KMS-11 (cell line): ENCODE measurements around the gene AAGAB.
"Not testable (repeated sequence)": the region's sequence is repeated elsewhere in the genome, so short reads cannot be mapped to it uniquely, and the experiment has no call there.

Source experiments
- H2AFZ ChIP-seq: fragments of 200-600 bp; sonication (generic); 2 replicates; pipeline ENCODE4 v1.6.1; 2016; ENCODE audit warnings: antibody characterized with exemption, mixed run types, low read depth
- H3K27ac ChIP-seq: fragments of 200-600 bp; sonication (generic); 2 replicates; pipeline ENCODE4 v1.6.1; 2016; ENCODE audit warnings: mild to moderate bottlenecking, mixed run types
- H3K27me3 ChIP-seq: fragments of 200-600 bp; sonication (generic); 2 replicates; pipeline ENCODE4 v1.6.1; 2017; ENCODE audit warnings: mild to moderate bottlenecking, low read depth, mixed run types, moderate library complexity; ENCODE audit not compliant: insufficient read depth
- H3K36me3 ChIP-seq: fragments of 200-600 bp; sonication (generic); 2 replicates; pipeline ENCODE4 v1.6.1; 2017; ENCODE audit warnings: mild to moderate bottlenecking, mixed run types; ENCODE audit not compliant: insufficient read depth
- H3K4me1 ChIP-seq: fragments of 200-600 bp; sonication (generic); 2 replicates; pipeline ENCODE4 v1.6.1; 2016; ENCODE audit warnings: mild to moderate bottlenecking, low read depth, mixed run types; ENCODE audit not compliant: poor library complexity, severe bottlenecking
- H3K4me2 ChIP-seq: fragments of 200-600 bp; sonication (generic); 2 replicates; pipeline ENCODE4 v1.7.0; 2016; ENCODE audit warnings: mild to moderate bottlenecking, mixed run types
- H3K4me3 ChIP-seq: fragments of 200-600 bp; sonication (generic); IDR thresholded peaks from 2 replicates; pipeline ENCODE4 v1.6.1; 2017; ENCODE audit warnings: low read depth, low read length, mixed read lengths; ENCODE audit not compliant: insufficient read depth
- H3K79me2 ChIP-seq: fragments of 200-600 bp; sonication (generic); 2 replicates; pipeline ENCODE4 v1.6.1; 2016; ENCODE audit warnings: low read depth, mixed run types; ENCODE audit not compliant: insufficient read depth
- H3K9ac ChIP-seq: fragments of 200-600 bp; sonication (generic); 2 replicates; pipeline ENCODE4 v1.6.1; 2016; ENCODE audit warnings: mild to moderate bottlenecking, mixed run types
- H4K20me1 ChIP-seq: fragments of 200-600 bp; sonication (generic); 2 replicates; pipeline ENCODE4 v1.6.1; 2016; ENCODE audit warnings: mild to moderate bottlenecking, mixed run types; ENCODE audit not compliant: insufficient read depth
- TF ChIP-seq, protein P1 (sequence below): fragments of 200-600 bp; sonication (generic); conservative IDR thresholded peaks from 2 replicates; pipeline ENCODE4 v1.6.1; 2017; ENCODE audit warnings: low read depth, mild to moderate bottlenecking, antibody characterized with exemption, low read length, moderate library complexity, mixed read lengths

AAGAB gene

DNA sequence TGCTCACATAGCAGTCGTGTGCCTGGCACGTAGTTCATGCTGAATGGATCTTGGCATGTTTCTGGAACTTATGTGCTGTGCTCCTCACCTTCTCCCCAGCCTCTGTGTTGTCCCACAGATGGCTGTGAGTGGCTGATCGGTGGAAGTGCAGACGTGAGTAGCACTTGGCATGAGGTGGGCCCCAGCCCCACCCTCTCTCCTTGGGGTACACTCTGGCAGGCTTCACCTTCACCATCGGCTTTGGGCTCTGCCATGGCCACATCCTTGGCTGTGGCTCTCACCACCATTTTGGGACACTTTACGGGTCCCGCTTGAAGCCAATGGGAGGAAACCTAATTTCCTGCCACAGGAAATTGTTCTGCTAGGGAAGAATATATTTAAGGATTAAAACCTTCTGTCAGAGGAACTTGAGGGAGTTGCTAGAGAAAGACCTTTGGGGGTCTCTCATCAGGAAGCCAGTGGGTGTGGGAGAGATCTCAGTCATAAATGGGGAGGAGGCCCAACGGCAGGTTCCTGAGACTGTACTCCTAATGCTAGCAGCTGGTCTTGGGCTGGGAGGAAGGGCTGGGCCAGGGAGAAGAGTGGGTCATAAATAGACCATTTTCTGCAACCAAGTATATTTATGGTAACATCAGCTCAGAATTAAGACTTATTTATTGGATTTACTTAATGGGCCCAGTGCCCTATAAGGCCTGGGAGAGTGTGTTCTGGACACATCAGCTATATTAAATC, 96.8 kb downstream of the AAGAB start:
- Histone ChIP-seq H3K4me2 (no peak overlapping the region), H3K36me3 (no peaks in the 10 kb centered on the region), H2AFZ (no peak overlapping the region), H3K4me3 (no peak overlapping the region), H3K27me3 (no peaks in the 10 kb centered on the region), H4K20me1 (no peaks in the 10 kb centered on the region), H3K9ac (no peak overlapping the region), H3K4me1 (no peaks in the 10 kb centered on the region), H3K27ac (no peak overlapping the region), H3K79me2 (no peaks in the 10 kb centered on the region)
- TF ChIP-seq, protein P1, sequence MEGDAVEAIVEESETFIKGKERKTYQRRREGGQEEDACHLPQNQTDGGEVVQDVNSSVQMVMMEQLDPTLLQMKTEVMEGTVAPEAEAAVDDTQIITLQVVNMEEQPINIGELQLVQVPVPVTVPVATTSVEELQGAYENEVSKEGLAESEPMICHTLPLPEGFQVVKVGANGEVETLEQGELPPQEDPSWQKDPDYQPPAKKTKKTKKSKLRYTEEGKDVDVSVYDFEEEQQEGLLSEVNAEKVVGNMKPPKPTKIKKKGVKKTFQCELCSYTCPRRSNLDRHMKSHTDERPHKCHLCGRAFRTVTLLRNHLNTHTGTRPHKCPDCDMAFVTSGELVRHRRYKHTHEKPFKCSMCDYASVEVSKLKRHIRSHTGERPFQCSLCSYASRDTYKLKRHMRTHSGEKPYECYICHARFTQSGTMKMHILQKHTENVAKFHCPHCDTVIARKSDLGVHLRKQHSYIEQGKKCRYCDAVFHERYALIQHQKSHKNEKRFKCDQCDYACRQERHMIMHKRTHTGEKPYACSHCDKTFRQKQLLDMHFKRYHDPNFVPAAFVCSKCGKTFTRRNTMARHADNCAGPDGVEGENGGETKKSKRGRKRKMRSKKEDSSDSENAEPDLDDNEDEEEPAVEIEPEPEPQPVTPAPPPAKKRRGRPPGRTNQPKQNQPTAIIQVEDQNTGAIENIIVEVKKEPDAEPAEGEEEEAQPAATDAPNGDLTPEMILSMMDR, result no peak

DNA sequence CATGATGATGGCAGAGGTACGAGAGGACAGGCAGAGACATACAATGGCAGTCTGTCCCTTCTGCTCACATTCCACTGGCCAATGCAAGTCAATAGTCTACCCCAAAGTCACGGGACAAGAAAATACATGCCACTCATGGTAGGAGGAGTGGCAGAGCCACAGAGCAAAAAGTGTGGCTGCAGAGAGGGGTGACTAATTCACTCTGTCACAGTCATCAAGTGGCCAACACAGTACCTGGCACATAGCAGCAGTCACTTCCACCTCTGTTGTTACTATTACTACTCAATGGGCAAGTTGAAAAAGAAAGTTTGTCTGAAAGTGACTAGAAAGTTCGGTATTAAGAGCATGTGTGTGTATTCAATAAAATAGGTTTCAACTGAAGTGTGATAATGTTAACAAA, 97.6 kb downstream of the AAGAB start:
- no peak overlapping the region for H3K9ac ChIP-seq
- H3K4me2 ChIP-seq, result no peak overlapping the region
- H4K20me1 ChIP-seq, result no peaks in the 10 kb centered on the region
- H3K27ac ChIP-seq, result no peak overlapping the region
- H3K79me2 ChIP-seq, result no peaks in the 10 kb centered on the region
- H3K4me1 ChIP-seq, result no peaks in the 10 kb centered on the region
- H2AFZ ChIP-seq, result no peak overlapping the region
- H3K27me3 ChIP-seq, result no peaks in the 10 kb centered on the region
- TF ChIP-seq, protein P1, result no peak
- H3K4me3 ChIP-seq, result no peak overlapping the region
- no peaks in the 10 kb centered on the region for H3K36me3 ChIP-seq

DNA sequence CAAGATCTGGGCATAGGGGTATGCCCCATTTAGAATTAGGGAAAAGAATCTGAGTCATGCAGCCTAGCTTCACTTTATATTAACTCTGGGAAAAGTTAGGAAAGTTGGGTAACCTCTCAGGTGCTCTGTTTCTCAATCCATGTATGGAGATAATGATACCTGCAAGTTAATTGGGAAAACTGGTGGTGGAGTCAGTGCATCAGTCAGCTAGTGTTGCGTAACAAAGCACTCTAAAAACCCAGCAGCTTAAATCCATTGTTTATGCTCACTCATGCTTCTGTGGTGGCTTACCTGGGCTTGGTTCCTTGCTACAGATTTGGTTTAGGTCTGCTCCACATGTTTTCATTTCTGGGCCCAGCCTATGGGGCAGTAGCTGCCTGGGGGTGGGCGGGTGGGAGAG, 98.0 kb downstream of the AAGAB start:
- Histone ChIP-seq H4K20me1 (no peaks in the 10 kb centered on the region), H2AFZ (no peak overlapping the region), H3K4me2 (no peak overlapping the region), H3K79me2 (no peaks in the 10 kb centered on the region), H3K4me3 (no peak overlapping the region), H3K36me3 (no peaks in the 10 kb centered on the region), H3K4me1 (no peaks in the 10 kb centered on the region), H3K27ac (no peak overlapping the region), H3K27me3 (no peaks in the 10 kb centered on the region), H3K9ac (no peak overlapping the region)
- TF ChIP-seq, protein P1, result no peak

DNA sequence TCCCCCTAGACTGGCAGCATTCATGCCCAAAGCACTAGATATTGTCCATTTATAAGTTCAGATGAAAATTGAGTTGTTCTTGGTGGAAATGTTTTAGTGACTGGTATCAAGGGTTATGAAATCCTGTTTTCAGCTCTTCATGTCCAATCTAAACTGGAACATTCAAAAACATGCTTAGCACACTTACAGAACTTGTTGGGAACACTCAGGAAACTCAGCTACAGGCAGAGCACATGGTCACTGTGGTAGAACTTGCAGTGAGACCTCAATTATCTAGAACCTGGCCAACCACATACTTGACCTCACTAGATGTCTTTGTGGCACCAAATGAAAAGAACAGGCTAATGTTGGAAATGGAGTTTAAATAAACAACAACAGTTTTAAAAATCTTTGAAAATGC, 100.2 kb downstream of the AAGAB start:
- no peaks in the 10 kb centered on the region for H3K36me3 ChIP-seq
- no peak overlapping the region for H2AFZ ChIP-seq
- H3K4me3 ChIP-seq, result no peak overlapping the region
- H3K4me1 ChIP-seq, result no peaks in the 10 kb centered on the region
- no peaks in the 10 kb centered on the region for H3K79me2 ChIP-seq
- TF ChIP-seq, protein P1, result no peak
- H3K4me2 ChIP-seq, result no peak overlapping the region
- no peaks in the 10 kb centered on the region for H3K27me3 ChIP-seq
- H3K27ac ChIP-seq, result no peak overlapping the region
- H4K20me1 ChIP-seq, result no peaks in the 10 kb centered on the region
- no peak overlapping the region for H3K9ac ChIP-seq

DNA sequence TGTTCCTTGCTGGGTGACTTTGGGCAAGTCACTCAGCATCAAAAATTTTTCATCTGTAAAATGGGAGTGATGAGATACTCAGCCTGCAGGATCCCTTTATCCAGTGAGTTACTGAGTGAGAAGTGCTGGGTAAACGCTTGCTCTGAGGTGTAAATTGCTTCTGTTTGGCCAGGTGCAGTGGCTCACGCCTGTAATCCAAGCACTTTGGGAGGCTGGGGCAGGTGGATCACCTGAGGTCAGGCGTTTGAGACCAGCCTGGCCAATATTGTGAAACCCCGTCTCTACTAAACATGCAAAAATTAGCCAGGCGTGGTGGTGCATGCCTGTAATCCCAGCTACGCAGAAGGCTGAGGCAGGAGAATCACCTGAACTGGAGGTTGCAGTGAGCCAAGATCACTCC, 101.4 kb downstream of the AAGAB start:
- H2AFZ ChIP-seq, H3K79me2 ChIP-seq, H3K4me3 ChIP-seq, H3K27ac ChIP-seq, H3K27me3 ChIP-seq, H4K20me1 ChIP-seq, H3K9ac ChIP-seq, H3K36me3 ChIP-seq, H3K4me2 ChIP-seq, H3K4me1 ChIP-seq: not testable (repeated sequence)
